GM19043 (cell line): ENCODE measurements around the gene LEFTY2.
"Not testable (repeated sequence)": the region's sequence is repeated elsewhere in the genome, so short reads cannot be mapped to it uniquely, and the experiment has no call there.

Source experiments
- ATAC-seq: cut with Tn5 transposase; IDR thresholded peaks from one replicate; pipeline ENCODE4 v1.9.1; 2021; ENCODE audit warnings: low read depth; ENCODE audit not compliant: unreplicated experiment

LEFTY2 gene, protein sequence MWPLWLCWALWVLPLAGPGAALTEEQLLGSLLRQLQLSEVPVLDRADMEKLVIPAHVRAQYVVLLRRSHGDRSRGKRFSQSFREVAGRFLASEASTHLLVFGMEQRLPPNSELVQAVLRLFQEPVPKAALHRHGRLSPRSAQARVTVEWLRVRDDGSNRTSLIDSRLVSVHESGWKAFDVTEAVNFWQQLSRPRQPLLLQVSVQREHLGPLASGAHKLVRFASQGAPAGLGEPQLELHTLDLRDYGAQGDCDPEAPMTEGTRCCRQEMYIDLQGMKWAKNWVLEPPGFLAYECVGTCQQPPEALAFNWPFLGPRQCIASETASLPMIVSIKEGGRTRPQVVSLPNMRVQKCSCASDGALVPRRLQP

DNA sequence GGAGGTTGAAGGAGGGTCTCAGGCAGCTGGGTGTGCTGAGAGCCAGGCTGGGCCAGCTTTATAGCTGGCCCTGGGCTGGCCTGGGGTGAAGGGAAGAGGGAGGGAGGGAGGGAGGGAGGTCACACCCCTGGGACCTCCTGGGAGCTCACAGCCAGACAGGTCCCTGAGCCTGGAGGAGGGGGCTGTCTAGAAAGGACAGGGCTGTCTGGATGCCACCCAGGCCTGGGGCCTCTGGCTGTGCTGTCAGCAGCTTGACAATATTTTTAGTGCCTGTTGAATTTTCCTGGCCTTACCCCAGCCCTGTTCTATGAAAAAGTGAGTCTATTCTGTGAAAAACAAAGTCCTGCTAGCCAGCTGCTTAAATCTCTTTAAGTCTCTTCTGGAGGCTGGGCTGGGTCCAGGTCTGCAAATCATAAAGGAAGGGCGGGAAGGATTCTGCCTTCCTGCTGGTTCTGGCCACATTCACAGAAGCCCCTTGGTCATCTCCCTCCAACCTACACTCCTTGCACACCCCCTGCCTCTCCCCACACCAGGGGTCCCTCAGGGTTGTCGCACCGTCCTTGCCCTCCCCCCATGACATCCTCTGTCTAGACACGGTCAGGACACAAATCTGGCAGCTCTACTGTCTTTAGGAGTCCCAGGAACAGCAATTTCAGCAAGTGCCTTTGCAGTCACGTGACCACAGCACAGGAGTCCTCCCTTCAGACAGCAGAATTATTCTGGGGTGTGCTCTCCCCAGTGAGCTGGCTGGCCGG lies at the start of gene LEFTY2:
Gene LEFTY2 (minus strand): TSS at position 34 of the 755 bp plus-strand sequence. CDS start 80 bp downstream, outside the sequence.
- ATAC-seq, result no peak

DNA sequence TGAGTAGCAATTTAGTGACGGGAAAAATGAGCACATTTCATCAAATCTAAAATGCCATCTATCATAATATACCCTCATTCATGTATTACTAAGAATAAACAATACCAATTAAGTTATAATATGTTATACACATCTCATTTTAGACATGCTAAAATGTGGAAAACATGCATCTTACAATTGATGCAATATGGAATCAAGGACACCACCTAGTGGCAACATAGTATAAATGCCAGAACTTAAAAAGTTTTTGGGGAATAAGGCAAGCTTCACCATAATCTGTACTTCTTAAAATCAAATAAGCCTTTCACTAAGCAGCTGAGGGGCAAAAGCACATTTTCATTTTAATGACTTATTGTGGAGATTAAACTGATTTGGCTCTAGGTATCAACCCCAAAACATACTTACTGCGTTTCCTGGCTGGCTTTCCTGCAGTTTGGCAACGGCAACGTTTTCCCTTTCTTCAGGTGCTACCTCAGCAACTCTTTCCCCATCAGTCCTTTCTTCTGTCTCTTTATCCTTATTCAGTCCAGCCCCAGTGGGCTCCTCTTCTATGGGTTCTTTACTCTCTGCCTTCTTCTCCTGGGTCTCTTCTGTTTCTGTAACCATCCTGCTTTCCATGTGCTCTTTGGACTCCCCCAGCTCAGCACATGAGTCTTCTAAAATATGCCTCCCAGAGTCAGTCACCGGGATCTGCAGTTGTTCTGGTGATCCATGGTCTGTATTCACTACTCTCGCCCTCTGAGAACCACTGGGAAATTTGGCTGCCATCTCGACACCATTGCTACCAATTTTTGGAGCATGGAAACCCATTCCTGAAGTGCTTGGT lies 46.7 kb upstream of the LEFTY2 start:
- no peak for ATAC-seq

GRCh38 chr1:225981714-225982113 lies 40.7 kb upstream of the LEFTY2 start:
- no peak for ATAC-seq

DNA sequence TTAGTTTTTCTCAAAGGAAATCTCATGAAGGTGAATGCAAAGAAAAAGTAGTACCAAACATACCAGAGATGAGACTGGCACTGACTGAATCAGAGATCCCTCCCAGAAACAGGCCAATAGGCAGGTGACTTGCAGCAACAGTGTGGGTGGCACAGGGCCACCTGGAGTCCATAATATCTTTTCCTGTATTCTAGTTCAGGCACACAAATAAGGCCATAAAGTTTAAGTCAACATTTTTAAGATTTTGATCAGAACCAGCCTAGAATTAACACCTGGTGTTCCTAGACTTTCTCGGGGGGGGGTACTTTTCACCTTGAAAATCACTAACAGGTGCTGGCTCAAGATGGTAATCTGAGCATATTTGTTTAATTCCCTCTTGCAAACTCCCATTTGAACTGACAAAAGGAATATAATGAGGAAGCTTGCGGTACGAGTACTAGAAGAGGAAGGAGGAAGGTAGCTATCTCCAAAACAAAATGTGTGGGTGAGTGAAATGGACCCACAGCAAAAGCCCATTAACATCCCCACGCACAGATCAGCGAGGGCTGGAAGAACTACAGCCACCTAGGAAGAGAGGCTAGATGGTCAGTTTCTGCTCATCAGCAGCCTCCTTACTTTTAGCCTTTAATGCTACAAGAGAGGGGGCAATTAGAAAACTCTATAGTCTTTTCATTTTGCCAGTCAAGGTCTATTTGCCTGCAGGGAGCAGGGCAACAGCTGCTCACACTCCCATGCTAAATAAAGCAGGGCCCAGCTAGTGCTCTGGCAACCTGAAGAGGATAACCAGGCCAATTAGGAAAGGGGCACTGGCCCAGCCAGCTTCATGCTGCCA lies 39.2 kb upstream of the LEFTY2 start:
- no peak for ATAC-seq

DNA sequence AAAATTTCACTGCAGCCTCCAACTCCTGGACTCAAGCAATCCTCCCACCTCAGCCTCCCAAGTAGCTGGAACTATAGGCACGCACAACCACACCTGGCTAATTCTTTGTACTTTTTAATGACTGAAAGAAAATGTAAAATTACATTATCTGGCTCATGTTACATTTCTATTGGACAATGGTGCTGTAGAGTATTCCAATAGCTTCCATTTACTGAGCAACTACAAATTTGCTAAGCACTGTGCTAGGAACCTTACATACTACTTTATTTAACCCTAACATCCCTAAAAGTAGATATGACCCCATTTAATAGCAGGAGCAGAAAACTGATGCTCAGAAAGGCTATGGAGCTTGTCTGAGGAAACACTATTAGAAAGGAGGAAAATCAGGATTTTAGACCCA lies 38.4 kb upstream of the LEFTY2 start:
- no peak for ATAC-seq

GRCh38 chr1:225977937-225978748 lies 37.1 kb upstream of the LEFTY2 start:
- ATAC-seq, result peak; percentile 62

GRCh38 chr1:225975146-225975545 lies 34.1 kb upstream of the LEFTY2 start:
- not testable (repeated sequence) for ATAC-seq

GRCh38 chr1:225974454-225974853 lies 33.4 kb upstream of the LEFTY2 start:
- ATAC-seq, result no peak

- ATAC-seq, result no peak
Measured at GRCh38 chr1:225973158-225973557, 32.1 kb upstream of the LEFTY2 start.

- no peak for ATAC-seq
Measured at GRCh38 chr1:225972344-225973152, 31.5 kb upstream of the LEFTY2 start.

GRCh38 chr1:225970592-225971157 lies 29.7 kb upstream of the LEFTY2 start:
- ATAC-seq, result not testable (repeated sequence)

DNA sequence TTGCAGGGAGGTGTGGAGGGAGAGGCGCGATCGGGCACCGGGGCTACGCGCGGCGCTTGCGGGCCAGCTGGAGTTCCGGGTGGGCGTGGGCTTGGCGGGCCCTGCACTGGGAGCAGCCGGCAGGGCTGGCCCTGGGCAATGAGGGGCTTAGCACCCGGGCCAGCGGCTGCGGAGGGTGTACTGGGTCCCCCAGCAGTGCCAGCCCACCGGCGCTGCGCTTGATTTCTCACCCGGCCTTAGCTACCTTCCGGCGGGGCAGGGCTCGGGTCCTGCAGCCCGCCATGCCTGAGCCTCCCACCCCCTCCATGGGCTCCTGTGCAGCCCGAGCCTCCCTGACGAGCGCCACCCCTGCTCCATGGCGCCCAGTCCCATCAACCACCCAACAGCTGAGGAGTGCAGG lies 28.7 kb upstream of the LEFTY2 start:
- ATAC-seq, result not testable (repeated sequence)

DNA sequence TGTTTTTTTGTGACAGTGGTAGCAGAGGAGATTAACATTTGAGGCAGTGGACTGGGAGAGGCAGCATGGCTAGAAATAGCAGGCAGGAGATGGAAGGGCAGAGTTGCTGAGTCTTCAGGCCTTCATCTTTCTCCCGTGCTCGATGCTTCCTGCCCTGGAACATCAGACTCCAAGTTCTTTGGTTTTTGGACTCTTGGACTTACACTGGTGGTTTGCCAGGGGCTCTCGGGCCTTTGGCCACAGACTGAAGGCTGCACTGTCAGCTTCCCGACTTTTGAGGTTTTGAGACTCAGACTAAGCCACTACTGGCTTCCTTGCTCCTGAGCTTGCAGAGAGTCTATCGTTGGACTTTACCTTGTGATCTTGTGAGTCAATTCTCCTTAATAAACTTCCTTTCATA lies 24.2 kb upstream of the LEFTY2 start:
- ATAC-seq, result no peak

DNA sequence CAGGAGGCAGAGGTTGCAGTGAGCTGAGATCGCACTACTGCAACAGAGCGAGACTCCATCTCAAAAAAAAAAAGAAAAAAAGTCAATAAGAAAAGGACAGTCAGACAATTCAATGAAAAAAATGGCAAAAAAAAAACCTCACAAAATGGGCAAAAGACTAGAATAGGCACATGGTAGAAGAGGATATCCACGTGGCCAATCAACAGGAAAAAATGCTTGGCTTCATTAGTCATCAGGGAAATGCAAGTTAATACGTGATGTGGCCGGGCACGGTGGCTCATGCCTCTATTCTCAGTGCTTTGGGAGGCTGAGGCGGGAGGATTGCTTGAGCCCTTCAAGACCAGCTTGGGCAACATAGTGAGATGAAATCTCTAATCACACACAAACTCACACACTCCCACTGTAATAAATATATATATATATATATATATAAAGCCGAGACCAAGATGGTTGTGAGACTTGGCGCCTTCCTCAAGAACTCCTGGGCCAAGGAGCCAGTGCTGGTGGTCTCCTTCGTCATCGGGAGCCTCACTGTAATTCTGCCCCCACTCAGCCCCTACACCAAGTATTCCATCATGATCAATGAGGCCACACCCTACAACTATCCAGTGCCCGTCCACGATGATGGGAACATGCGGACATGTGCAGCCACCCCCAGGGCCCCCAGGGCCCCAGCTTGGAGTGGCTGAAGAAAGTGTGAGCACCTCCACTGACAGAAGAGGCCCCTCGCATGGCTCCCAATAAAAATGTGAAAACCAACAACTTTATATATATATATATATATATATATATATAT lies 22.9 kb upstream of the LEFTY2 start:
- ATAC-seq, result no peak

- ATAC-seq, result peak; percentile 75
Measured at GRCh38 chr1:225962440-225962975, 21.5 kb upstream of the LEFTY2 start.

DNA sequence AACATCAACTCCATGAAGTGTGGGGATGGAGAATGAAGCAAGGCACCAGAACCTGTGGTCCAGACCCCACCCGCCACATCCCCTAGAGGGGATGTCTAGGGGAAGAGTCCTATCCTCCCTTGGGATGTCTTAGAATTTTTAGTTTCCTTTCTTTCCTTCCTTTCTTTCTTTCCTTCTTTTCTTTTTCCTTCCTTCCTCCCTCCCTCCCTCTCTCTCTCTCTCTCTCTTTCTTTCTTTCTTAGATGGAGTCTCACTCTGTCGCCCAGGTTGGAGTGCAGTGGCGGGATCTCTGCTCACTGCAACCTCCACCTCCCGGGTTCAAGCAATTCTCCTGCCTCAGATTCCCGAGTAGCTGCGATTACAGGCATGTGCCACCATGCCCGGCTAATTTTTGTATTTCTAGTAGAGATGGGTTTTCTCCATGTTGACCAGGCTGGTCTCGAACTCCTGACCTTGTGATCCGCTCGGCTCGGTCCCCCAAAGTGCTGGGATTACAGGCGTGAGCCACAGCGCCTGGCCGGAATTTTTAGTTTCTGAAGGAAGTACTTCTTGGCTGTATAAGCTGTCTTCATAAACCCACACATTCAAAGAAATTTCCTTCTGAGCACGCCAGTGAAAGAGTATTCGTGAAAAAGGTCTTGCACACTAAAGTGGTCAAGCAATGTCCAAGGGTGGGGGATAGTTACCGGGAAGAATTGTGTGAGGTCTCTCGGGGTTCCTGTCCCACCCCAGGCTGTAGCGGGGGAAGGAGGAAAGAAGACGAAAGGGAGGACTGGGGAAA lies 20.8 kb upstream of the LEFTY2 start:
- ATAC-seq, result no peak
